Measurements from ENCODE around the gene CHST5.
A peak's percentile ranks its signal among the peaks of the same experiment; 100 is the strongest.
"Not testable (repeated sequence)": the region's sequence is repeated elsewhere in the genome, so short reads cannot be mapped to it uniquely, and the experiment has no call there.

Gene CHST5

DNA sequence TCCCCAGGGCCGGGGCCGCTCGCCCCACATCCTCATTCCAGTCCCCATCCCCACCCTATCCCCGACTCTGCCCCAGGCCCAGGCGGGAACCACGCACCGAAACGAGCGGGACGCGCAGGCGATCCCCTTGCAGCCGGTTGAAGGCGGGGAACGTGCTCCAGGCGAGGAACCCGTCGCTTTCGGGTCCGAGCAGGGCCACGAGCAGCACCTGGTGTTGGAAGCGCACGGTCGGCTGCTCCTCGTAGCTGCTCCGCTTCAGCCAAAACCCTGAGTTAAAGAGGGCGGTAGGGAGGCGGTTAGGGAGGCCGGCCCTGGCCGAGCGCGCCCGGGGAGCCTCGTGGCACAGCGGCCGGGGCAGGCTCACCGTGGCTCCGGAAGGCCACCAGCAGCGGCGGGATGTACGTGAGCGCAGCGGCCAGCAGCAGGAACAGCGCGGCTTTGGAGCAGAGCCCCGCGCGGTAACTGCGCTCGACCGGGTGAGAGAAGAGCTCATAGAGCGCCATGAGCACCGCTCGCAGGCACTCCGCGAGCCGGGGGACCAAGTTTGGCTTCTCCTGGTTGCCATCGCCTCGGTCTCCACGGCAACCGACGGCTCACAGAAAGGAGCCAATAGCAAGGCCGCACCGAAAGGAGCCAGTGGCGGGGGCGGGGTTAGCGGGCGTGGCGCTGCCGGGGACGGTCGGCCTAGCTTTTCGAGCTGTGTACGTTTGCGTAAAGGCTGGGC is 20.0 kb upstream of the CHST5 start, which contains the start of gene TMEM231:
Gene TMEM231, minus strand, starts transcription at position 546 of the 724 bp plus-strand sequence. Its CDS starts 43 bp downstream, at position 503.
- no peaks in the 10 kb centered on the region for H3K4me1 ChIP-seq
- H3K36me3 ChIP-seq (ENCODE audit: control insufficient read depth, insufficient read depth, low read length) = no peaks in the 10 kb centered on the region
- H2AFZ ChIP-seq = peak within 1 kb of the TSS; percentile 75
- TF ChIP-seq CTCF (IDR thresholded peaks at IDR 0.05) = no peak
- H3K27me3 ChIP-seq (ENCODE audit: control insufficient read depth, insufficient read depth, low read length) = no peaks in the 10 kb centered on the region
- peak within 1 kb of the TSS; percentile 40 for H3K9ac ChIP-seq
- peak within 1 kb of the TSS; percentile 70 for H3K27ac ChIP-seq
- H3K9me3 ChIP-seq (ENCODE audit: control insufficient read depth, low read length) = no peaks in the 10 kb centered on the region
- peaks cover 10% of the 10 kb centered on the region for H3K79me2 ChIP-seq
- H3K4me3 ChIP-seq (ENCODE audit: low read depth, low read length) = peak within 1 kb of the TSS; percentile 73
- H3K4me2 ChIP-seq (ENCODE audit: low read length) = peak within 1 kb of the TSS; percentile 95

- Histone ChIP-seq H3K9me3 (ENCODE audit: control insufficient read depth, low read length) (no peaks in the 10 kb centered on the region), H3K79me2 (peaks cover 12% of the 10 kb centered on the region), H3K4me2 (ENCODE audit: low read length) (peak overlapping the region; percentile 95), H3K4me3 (ENCODE audit: low read depth, low read length) (peak overlapping the region; percentile 73), H3K27ac (peak overlapping the region; percentile 70), H2AFZ (peak overlapping the region; percentile 75), H3K27me3 (ENCODE audit: control insufficient read depth, insufficient read depth, low read length) (no peaks in the 10 kb centered on the region), H3K36me3 (ENCODE audit: control insufficient read depth, insufficient read depth, low read length) (no peaks in the 10 kb centered on the region), H3K4me1 (no peaks in the 10 kb centered on the region), H3K9ac (peak overlapping the region; percentile 40)
- TF ChIP-seq CTCF (IDR thresholded peaks at IDR 0.05) = no peak
Measured at GRCh38 chr16:75555213-75555706, 19.4 kb upstream of the CHST5 start.

GRCh38 chr16:75552951-75553350 is 17.0 kb upstream of the CHST5 start:
- H3K27ac ChIP-seq = no peak overlapping the region
- H3K4me1 ChIP-seq = no peaks in the 10 kb centered on the region
- no peaks in the 10 kb centered on the region for H3K9me3 ChIP-seq (ENCODE audit: control insufficient read depth, low read length)
- TF ChIP-seq CTCF (IDR thresholded peaks at IDR 0.05) = no peak
- H2AFZ ChIP-seq = no peak overlapping the region
- H3K27me3 ChIP-seq (ENCODE audit: control insufficient read depth, insufficient read depth, low read length) = no peaks in the 10 kb centered on the region
- no peak overlapping the region for H3K9ac ChIP-seq
- no peak overlapping the region for H3K4me3 ChIP-seq (ENCODE audit: low read depth, low read length)
- peaks cover 15% of the 10 kb centered on the region for H3K79me2 ChIP-seq
- H3K36me3 ChIP-seq (ENCODE audit: control insufficient read depth, insufficient read depth, low read length) = no peaks in the 10 kb centered on the region
- no peak overlapping the region for H3K4me2 ChIP-seq (ENCODE audit: low read length)

DNA sequence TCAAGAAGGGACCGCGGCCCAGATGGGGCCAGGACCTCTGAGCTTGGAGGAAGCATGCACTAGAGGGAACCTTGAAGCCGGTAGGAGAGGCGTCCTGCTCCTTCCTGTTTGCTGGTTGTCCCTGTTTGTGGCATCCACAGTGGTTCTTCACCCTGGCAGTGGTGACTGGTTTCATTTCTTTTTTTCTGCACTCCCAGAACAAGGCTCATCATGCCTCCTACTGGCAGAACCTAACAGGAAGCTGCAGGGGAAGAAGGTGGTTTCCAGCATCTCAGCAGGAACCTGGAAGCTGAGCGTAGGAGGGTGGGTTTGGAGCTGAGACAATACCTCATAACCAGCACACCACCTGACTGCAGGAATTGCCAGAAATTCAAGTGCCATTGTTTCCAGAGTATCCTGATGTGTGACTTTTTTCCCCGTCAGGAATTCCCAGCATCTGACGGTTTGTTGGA is 14.3 kb upstream of the CHST5 start:
- Histone ChIP-seq H3K4me2 (ENCODE audit: low read length) (no peak overlapping the region), H3K4me1 (no peaks in the 10 kb centered on the region), H3K79me2 (peaks cover 15% of the 10 kb centered on the region), H3K9ac (no peak overlapping the region), H3K4me3 (ENCODE audit: low read depth, low read length) (no peak overlapping the region), H3K27me3 (ENCODE audit: control insufficient read depth, insufficient read depth, low read length) (no peaks in the 10 kb centered on the region), H3K36me3 (ENCODE audit: control insufficient read depth, insufficient read depth, low read length) (no peaks in the 10 kb centered on the region), H3K27ac (peak overlapping the region; percentile 32), H2AFZ (no peak overlapping the region), H3K9me3 (ENCODE audit: control insufficient read depth, low read length) (no peaks in the 10 kb centered on the region)
- no peak for TF ChIP-seq CTCF (IDR thresholded peaks at IDR 0.05)

DNA sequence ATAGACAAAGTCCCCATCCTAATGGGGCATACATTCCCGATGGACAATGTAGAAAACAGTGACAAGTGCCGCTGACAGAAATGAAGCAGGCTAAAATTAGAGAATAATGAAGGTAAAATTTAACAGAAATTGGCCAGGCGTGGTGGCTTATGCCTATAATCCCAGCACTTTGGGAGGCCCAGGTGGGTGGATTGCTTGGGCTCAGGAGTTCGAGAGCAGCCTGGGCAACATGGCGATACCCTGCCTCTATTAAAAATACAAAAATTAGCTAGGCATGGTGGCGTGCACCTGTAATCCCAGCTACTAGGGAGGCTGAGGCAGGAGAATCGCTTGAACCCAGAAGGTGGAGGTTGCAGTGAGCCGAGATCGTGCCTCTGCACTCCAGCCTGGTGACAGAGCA is 12.5 kb upstream of the CHST5 start:
- H3K4me3 ChIP-seq (ENCODE audit: low read depth, low read length); H3K27me3 ChIP-seq (ENCODE audit: control insufficient read depth, insufficient read depth, low read length); H3K4me2 ChIP-seq (ENCODE audit: low read length); H3K36me3 ChIP-seq (ENCODE audit: control insufficient read depth, insufficient read depth, low read length); H3K9me3 ChIP-seq (ENCODE audit: control insufficient read depth, low read length); H3K9ac ChIP-seq; H2AFZ ChIP-seq; H3K27ac ChIP-seq; H3K4me1 ChIP-seq: not testable (repeated sequence)
- H3K79me2 ChIP-seq = peaks cover 11% of the 10 kb centered on the region
